Mesothelial cell of epicardium (in vitro differentiated cells): Measurements from ENCODE around the gene SPIRE1. TPM values are rescaled to one million over a fixed set of nuclear protein-coding genes. Genes with fewer than 3 reads are reported as not detected.

Experiments
- DNase-seq, 2 experiments: peaks; one replicate each; pipeline ENCODE4 v3.0.0; 2021; ENCODE audit warnings: low spot score in 2 of 2; ENCODE audit not compliant: unreplicated experiment in 2 of 2
- H3K27ac Mint-ChIP-seq: 2 replicates; pipeline ENCODE4 v1.8.0; 2021; ENCODE audit warnings: mixed read lengths
- H3K27me3 Mint-ChIP-seq: 2 replicates; pipeline ENCODE4 v1.8.0; 2021; ENCODE audit warnings: low read depth, mixed read lengths
- H3K36me3 Mint-ChIP-seq: 2 replicates; pipeline ENCODE4 v1.8.0; 2021; ENCODE audit warnings: mixed read lengths
- H3K4me1 Mint-ChIP-seq: 2 replicates; pipeline ENCODE4 v1.8.0; 2021; ENCODE audit warnings: mixed read lengths
- H3K4me3 Mint-ChIP-seq: 2 replicates; pipeline ENCODE4 v1.8.0; 2021; ENCODE audit warnings: mild to moderate bottlenecking, moderate library complexity, mixed read lengths
- H3K9me3 Mint-ChIP-seq: 2 replicates; pipeline ENCODE4 v1.8.0; 2021; ENCODE audit warnings: mixed read lengths
- total RNA-seq: library from RNA; stranded (reverse); gene quantifications from 3 replicates; pipeline ENCODE4 v1.2.1, GENCODE V29; 2021
- TF ChIP-seq, protein P1 (sequence below): fragments of 200-600 bp; sonication (generic); IDR thresholded peaks from one replicate; pipeline ENCODE4 v1.5.0; 2021; ENCODE audit warnings: antibody characterized with exemption; ENCODE audit not compliant: unreplicated experiment

The SPIRE1 gene
- total RNA-seq, 1 donor from 2014 or later, result 24.2 TPM

DNA sequence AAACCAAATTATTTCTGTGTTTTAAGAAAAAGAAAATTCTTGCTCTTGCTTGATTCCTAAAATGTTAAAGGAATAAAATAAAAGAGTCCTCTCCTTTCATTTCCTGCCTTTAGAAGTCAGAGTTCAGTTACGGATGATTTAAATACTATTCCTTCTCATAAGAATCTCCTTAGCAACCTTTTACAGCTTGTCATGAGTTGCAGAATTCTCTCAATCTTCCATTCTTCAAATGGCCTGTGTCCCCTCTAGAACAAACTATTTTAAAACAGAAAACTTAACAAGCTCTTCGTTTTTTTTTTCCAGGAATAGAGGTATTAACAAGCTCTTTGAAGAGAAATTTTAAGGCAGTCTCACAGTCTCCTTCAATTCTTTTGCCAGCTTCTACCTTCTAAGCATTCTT lies 42.2 kb downstream of the SPIRE1 start:
- H3K27me3 Mint-ChIP-seq, result no peaks in the 10 kb centered on the region
- H3K36me3 Mint-ChIP-seq, result no peaks in the 10 kb centered on the region
- no peak for DNase-seq
- H3K4me1 Mint-ChIP-seq, result peaks cover 9% of the 10 kb centered on the region
- no peak overlapping the region for H3K4me3 Mint-ChIP-seq
- TF ChIP-seq, protein P1, sequence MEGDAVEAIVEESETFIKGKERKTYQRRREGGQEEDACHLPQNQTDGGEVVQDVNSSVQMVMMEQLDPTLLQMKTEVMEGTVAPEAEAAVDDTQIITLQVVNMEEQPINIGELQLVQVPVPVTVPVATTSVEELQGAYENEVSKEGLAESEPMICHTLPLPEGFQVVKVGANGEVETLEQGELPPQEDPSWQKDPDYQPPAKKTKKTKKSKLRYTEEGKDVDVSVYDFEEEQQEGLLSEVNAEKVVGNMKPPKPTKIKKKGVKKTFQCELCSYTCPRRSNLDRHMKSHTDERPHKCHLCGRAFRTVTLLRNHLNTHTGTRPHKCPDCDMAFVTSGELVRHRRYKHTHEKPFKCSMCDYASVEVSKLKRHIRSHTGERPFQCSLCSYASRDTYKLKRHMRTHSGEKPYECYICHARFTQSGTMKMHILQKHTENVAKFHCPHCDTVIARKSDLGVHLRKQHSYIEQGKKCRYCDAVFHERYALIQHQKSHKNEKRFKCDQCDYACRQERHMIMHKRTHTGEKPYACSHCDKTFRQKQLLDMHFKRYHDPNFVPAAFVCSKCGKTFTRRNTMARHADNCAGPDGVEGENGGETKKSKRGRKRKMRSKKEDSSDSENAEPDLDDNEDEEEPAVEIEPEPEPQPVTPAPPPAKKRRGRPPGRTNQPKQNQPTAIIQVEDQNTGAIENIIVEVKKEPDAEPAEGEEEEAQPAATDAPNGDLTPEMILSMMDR, result no peak
- H3K27ac Mint-ChIP-seq, result peak overlapping the region; percentile 71
- peaks cover 1% of the 10 kb centered on the region for H3K9me3 Mint-ChIP-seq

DNA sequence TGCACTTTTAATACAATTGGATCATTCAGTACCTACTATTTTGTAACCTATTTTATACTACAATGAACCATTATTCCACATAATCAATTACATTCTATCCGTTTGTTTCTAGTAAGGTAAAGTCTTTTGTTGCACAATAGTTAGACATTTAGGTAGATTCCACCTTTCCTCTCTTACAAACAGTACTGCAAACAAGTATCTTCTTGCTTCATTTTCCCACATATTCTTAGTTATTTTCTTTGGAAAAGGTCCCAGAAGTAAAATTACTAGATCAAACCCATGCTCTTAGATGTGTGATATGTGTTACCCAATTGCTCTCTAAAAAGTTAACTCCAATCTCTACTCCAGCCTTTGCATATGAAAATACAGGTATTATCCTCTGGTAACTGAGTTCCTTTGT lies 49.6 kb downstream of the SPIRE1 start:
- Mint-ChIP-seq H3K27me3 (no peaks in the 10 kb centered on the region), H3K36me3 (no peaks in the 10 kb centered on the region), H3K4me3 (no peak overlapping the region), H3K9me3 (no peaks in the 10 kb centered on the region), H3K27ac (peak overlapping the region; percentile 6), H3K4me1 (peaks cover 8% of the 10 kb centered on the region)
- no peak for DNase-seq
- TF ChIP-seq, protein P1, result no peak

DNA sequence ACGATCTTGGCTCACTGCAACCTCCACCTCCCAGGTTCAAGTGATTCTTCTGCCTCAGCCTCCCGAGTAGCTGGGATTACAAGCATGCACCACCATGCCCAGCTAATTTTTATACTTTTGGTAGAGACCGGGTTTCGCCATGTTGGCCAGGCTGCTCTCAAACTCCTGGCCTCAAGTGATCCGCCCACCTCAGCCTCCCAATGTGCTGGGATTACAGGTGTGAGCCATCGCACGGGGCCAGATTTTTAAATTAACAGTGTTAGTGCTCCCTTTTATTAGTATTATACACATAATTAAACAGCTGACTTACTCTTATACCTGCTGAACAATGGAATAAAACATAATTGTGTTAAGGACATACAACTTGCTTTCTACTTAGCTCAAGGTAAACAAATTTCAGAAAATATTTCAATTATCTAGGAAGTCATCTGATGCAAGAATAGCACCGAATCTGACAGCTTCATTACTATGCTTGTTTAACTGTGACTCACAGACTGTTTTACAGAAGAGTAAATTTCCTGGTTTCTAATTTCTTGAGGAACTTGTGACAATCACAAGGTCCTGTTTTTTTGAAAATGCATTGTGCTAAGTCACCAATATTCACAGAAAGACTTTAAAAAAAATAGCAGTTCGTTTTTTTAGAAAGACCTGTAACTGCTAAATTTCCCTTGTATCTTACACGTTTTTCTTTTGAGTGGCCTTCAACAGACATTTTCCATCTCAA lies 51.2 kb downstream of the SPIRE1 start:
- no peak for DNase-seq
- no peaks in the 10 kb centered on the region for H3K9me3 Mint-ChIP-seq
- no peaks in the 10 kb centered on the region for H3K36me3 Mint-ChIP-seq
- no peak overlapping the region for H3K4me3 Mint-ChIP-seq
- no peak overlapping the region for H3K27ac Mint-ChIP-seq
- TF ChIP-seq, protein P1, result no peak
- H3K27me3 Mint-ChIP-seq, result no peaks in the 10 kb centered on the region
- H3K4me1 Mint-ChIP-seq, result peaks cover 8% of the 10 kb centered on the region

DNA sequence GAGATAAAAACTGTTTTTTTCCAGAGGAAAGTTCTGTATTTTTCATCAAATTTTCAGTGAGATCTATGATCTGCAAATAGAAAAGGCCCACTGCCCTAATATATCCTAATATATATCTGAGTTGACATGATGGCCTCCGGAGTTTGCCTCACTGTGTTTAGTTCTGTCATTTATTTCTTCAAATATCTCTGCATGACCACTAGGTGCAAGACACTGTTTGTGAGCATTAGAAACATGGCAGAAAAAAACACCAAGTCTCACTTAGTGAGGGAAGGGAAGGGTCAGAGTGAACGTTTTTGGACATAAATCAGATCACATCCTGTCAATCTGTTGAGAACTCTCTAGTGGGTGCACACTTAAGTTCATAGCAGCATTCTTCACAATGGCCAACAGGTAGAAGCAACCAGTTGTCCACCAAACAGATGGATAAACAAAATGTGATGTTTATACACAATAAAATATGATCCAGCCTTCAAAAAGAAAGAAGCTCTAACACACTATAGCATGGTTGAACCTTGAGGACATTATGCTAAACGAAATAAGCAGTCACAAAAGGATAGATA lies 53.4 kb downstream of the SPIRE1 start:
- H3K9me3 Mint-ChIP-seq, result no peaks in the 10 kb centered on the region
- no peaks in the 10 kb centered on the region for H3K36me3 Mint-ChIP-seq
- peaks cover 8% of the 10 kb centered on the region for H3K4me1 Mint-ChIP-seq

DNA sequence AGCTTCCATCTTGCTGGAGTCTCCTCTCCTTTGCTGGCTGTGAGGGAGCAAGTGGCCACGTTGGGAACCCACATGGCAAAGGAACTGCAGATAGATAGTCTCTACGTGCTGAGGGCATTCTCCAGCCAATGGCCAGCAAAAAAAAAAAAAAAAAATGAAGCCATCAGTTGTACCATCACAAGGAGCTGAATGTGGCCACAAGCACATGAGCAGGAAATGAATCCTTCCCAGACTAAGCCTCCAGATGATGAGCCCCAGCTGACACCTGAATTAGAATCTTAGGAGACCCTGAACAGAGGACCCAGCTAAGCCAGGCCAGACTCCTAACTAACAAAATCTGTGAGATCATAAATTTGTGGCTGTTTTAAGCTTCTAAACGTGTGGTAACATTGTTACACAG lies 57.9 kb downstream of the SPIRE1 start:
- Mint-ChIP-seq H3K4me3 (no peak overlapping the region), H3K9me3 (no peaks in the 10 kb centered on the region), H3K36me3 (no peaks in the 10 kb centered on the region), H3K27me3 (no peaks in the 10 kb centered on the region), H3K27ac (no peak overlapping the region), H3K4me1 (peaks cover 19% of the 10 kb centered on the region)
- DNase-seq, result no peak
- TF ChIP-seq, protein P1, result no peak

More for the DNA sequence above, 53.4 kb downstream of the SPIRE1 start:
- Mint-ChIP-seq H3K27me3 (no peaks in the 10 kb centered on the region), H3K4me3 (no peak overlapping the region), H3K27ac (no peak overlapping the region)
- TF ChIP-seq, protein P1, result peak; percentile 31
- no peak for DNase-seq
